HL-60 (cell line): ENCODE results near the gene TRIM47.

Experiments
- DNase-seq, 2 experiments: peaks; one replicate each; pipeline ENCODE4 v3.0.0-alpha.2; 2010 to 2020; ENCODE audit warnings: low read depth in 1 of 2, low spot score in 1 of 2
- H3K27ac ChIP-seq: fragments of 250-450 bp; sonication (Bioruptor Pico); replicated peaks from 2 replicates; pipeline ENCODE4 v1.5.1; 2020; ENCODE audit warnings: mild to moderate bottlenecking, moderate library complexity
- H3K27me3 ChIP-seq: fragments of 250-450 bp; sonication (Bioruptor Pico); 2 replicates; pipeline ENCODE4 v1.5.1; 2021; ENCODE audit warnings: mild to moderate bottlenecking, moderate library complexity; ENCODE audit not compliant: insufficient read depth, poor library complexity, severe bottlenecking
- H3K4me3 ChIP-seq: replicated peaks from 2 replicates; pipeline ENCODE4 v1.5.1; 2011; ENCODE audit warnings: mild to moderate bottlenecking, control low read depth, low read length; ENCODE audit not compliant: insufficient read depth
- CTCF ChIP-seq: IDR thresholded peaks from one replicate; pipeline ENCODE4 v1.5.1; 2011; ENCODE audit warnings: low read length, control low read depth, inconsistent platforms; ENCODE audit not compliant: insufficient read depth
- GABPA ChIP-seq: IDR thresholded peaks from 2 replicates; pipeline ENCODE4 v1.6.1; 2012; ENCODE audit warnings: low read depth
- POLR2AphosphoS5 ChIP-seq: IDR thresholded peaks from 2 replicates; pipeline ENCODE4 v1.6.1; 2012; ENCODE audit warnings: low read depth
- SPI1 ChIP-seq: IDR thresholded peaks from 2 replicates; pipeline ENCODE4 v1.6.1; 2012; ENCODE audit warnings: low read depth, mild to moderate bottlenecking, borderline replicate concordance
- TF ChIP-seq, protein P1 (sequence below): IDR thresholded peaks from 2 replicates; pipeline ENCODE4 v1.6.1; 2012; ENCODE audit warnings: low read depth; ENCODE audit not compliant: insufficient replicate concordance

Gene TRIM47

DNA sequence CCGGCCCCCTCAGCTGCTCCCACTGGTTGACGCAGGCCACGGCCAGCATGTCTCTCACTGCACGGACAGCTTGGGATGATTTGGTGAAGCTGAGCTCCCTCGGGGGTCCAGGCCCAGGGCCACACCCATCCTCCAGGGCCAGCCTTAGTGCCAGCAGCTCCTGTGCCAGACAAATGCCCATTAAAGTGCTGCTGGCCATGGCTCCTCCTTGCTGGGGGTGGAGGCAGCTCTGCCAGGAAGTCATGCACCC lies 2.5 kb downstream of the TRIM47 start:
- TF ChIP-seq, protein P1, sequence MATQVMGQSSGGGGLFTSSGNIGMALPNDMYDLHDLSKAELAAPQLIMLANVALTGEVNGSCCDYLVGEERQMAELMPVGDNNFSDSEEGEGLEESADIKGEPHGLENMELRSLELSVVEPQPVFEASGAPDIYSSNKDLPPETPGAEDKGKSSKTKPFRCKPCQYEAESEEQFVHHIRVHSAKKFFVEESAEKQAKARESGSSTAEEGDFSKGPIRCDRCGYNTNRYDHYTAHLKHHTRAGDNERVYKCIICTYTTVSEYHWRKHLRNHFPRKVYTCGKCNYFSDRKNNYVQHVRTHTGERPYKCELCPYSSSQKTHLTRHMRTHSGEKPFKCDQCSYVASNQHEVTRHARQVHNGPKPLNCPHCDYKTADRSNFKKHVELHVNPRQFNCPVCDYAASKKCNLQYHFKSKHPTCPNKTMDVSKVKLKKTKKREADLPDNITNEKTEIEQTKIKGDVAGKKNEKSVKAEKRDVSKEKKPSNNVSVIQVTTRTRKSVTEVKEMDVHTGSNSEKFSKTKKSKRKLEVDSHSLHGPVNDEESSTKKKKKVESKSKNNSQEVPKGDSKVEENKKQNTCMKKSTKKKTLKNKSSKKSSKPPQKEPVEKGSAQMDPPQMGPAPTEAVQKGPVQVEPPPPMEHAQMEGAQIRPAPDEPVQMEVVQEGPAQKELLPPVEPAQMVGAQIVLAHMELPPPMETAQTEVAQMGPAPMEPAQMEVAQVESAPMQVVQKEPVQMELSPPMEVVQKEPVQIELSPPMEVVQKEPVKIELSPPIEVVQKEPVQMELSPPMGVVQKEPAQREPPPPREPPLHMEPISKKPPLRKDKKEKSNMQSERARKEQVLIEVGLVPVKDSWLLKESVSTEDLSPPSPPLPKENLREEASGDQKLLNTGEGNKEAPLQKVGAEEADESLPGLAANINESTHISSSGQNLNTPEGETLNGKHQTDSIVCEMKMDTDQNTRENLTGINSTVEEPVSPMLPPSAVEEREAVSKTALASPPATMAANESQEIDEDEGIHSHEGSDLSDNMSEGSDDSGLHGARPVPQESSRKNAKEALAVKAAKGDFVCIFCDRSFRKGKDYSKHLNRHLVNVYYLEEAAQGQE: no peak
- TF ChIP-seq POLR2AphosphoS5 (no peak), GABPA (no peak), CTCF (no peak), SPI1 (no peak)
- no peak overlapping the region for H3K27ac ChIP-seq
- no peak overlapping the region for H3K4me3 ChIP-seq
- H3K27me3 ChIP-seq: peaks cover 9% of the 10 kb centered on the region
- no peak for DNase-seq

DNA sequence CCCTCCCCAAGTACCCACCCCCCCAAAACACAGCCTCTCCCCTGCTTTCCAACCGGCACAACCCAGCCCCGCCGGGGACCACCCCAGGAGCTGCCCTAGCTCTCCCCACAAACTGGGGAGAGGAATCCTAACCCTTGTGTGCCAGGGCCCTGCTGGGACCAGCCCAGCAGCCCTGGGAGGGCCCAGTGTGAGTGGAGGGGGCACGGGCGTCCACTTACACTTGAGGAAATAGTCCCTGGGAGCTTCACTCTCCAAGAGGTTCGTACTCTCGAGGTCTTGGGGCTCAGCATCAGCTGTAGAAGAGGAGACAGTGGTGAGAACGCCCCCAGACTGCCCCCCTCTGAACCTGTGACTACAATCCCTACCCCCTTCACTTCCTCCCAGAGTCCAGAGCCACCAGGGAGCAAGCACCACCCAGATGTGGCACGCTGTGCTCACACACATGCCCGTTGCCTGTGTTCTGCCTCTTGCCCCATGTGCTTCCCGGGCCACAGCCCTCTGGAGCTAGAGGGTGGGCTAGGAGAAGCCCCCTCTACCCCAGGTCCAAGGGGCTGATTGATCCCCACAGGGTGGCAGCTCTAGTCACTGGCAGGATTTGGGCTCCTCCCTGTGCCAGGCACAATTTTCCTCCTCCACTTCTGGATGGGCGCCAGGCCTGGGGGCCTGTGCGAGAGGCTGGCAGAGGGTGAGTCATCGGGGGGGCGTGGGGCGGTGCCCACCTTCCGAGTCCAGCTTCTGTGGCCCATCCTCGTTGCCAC lies 3.0 kb downstream of the TRIM47 start:
- Histone ChIP-seq H3K4me3 (no peak overlapping the region), H3K27ac (no peak overlapping the region), H3K27me3 (peaks cover 9% of the 10 kb centered on the region)
- TF ChIP-seq, protein P1: no peak
- no peak for TF ChIP-seq GABPA
- TF ChIP-seq POLR2AphosphoS5: no peak
- TF ChIP-seq CTCF: no peak
- no peak for TF ChIP-seq SPI1
- no peak for DNase-seq

DNA sequence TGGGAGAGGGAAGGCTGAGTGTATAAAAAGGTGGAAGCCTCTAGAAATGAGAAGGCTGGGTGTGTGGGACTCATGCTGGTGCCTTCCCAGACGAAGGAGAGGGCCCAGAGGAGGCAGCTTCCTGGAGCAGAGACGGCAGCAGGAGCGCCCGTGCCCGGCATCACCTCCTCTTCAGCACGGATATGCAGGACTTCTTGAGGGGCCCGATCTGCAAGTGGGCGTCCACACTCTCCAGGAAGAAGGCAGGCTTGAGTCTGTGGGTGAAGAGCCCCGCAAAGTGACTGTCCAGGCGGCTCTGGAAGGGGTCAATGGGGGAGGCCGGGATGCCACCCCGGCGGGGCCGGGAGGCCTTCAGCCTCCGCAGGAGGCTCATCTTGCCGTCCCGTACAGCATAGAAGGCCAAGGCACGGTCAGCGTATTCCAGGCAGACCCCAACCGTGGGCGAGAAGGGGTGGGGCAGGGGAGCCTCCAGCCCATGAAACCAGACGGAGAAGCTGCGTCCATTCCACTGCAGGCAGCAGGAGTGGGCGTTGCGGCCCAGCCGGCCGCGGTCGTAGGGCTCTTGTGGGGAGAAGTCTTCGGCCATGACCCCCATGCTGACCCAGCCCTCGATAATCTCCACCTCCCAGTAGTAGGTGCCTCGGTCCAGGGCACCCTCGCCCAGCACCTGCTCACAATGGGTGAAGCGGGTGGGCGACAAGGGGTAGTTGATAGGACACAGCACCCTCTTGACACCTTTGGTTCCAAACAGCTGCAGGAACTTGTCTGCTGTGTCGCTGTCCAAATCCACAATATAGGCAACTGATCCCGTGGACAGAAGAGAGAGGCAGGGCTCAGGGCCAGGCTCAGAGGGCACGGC lies 3.8 kb downstream of the TRIM47 start:
- DNase-seq: no peak
- TF ChIP-seq SPI1 (no peak), POLR2AphosphoS5 (no peak), CTCF (no peak)
- TF ChIP-seq, protein P1: peak; percentile 67
- Histone ChIP-seq H3K4me3 (no peak overlapping the region), H3K27me3 (peaks cover 9% of the 10 kb centered on the region), H3K27ac (no peak overlapping the region)
